ENCODE results near the gene KCNJ14. TPM values are rescaled to one million over a fixed set of nuclear protein-coding genes. Genes with fewer than 3 reads are reported as not detected.

Gene KCNJ14
- polyA plus RNA-seq, 1 of the 3 experiments (the other 2 are of a cell fraction) = 1.2 TPM

DNA sequence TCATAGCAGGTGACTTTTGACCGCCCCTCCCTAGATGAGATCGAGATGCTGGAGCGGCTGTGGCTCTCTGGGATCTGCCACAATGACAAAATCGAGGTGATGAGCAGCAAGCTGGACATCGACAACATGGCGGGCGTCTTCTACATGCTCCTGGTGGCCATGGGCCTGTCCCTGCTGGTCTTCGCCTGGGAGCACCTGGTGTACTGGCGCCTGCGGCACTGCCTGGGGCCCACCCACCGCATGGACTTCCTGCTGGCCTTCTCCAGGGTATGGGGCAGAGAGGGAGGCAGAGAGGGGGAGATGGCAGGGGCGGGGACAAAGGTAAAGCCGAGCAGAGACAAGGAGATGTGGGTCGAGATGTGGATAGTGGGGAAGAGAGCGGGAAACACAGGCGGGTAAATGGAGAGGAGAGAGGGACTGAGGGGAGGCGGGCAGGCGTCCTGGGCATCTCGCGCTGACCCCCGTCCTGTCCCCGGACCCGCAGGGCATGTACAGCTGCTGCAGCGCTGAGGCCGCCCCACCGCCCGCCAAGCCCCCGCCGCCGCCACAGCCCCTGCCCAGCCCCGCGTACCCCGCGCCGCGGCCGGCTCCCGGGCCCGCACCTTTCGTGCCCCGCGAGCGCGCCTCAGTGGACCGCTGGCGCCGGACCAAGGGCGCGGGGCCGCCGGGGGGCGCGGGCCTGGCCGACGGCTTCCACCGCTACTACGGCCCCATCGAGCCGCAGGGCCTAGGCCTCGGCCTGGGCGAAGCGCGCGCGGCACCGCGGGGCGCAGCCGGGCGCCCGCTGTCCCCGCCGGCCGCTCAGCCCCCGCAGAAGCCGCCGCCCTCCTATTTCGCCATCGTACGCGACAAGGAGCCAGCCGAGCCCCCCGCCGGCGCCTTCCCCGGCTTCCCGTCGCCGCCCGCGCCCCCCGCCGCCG lies 13.0 kb upstream of the KCNJ14 start:
- H3K4me1 ChIP-seq (ENCODE audit: control insufficient read depth in 1 of 2, insufficient read depth in 2 of 2, low read depth in 1 of 2, low read length in 1 of 2) = peaks cover 4 to 16% of the 10 kb centered on the region in 2 experiments; a peak in 2 of 4 replicates
- POLR2A ChIA-PET = no interaction called here
- no peak overlapping the region for H3K9ac ChIP-seq
- no peak overlapping the region for H3K27ac ChIP-seq (ENCODE audit: low read depth in 2 of 2, low read length in 1 of 2)
- no peaks in the 10 kb centered on the region for H3K9me3 ChIP-seq
- DNase-seq = no peak
- H2AFZ ChIP-seq (ENCODE audit: low read depth) = no peak overlapping the region
- 96% methylated on average over 60 of the region's 94 CpGs for WGBS (ENCODE audit: low lambda C conversion rate)
- H3F3A ChIP-seq (replicated peaks; ENCODE audit: insufficient read depth) = peaks cover 11% of the 10 kb centered on the region
- H3K36me3 ChIP-seq (replicated peaks in 1 of 2; ENCODE audit: control insufficient read depth in 1 of 2, insufficient read depth in 2 of 2, low read length in 1 of 2) = peaks cover 0 to 5% of the 10 kb centered on the region in 2 experiments
- H3K27me3 ChIP-seq (ENCODE audit: insufficient read depth) = no peaks in the 10 kb centered on the region
- no peaks in the 10 kb centered on the region for H3K9me2 ChIP-seq
- CTCF ChIA-PET = interaction anchor here (1.7 kb wide), 1 partner anchor 48 kb away, joined by 5 read pairs; no protein-coding TSS in a partner anchor
- no peaks in the 10 kb centered on the region for H4K20me1 ChIP-seq (ENCODE audit: insufficient read depth)
- H3K4me3 ChIP-seq (ENCODE audit: low read depth in 2 of 2, low read length in 1 of 2) = no peak overlapping the region
- H3K4me2 ChIP-seq = no peak overlapping the region
- TF ChIP-seq GATA2 (CRISPR knock-in tag; IDR thresholded peaks at IDR 0.05) (no peak), RCOR1 (IDR thresholded peaks at IDR 0.05; ENCODE audit: low read length) (no peak), RXRA (IDR thresholded peaks at IDR 0.05; ENCODE audit: borderline replicate concordance, low read depth) (no peak), SMC3 (IDR thresholded peaks at IDR 0.05; ENCODE audit: low read depth, low read length) (no peak), TCF12 (IDR thresholded peaks at IDR 0.05) (no peak), ELF1 (IDR thresholded peaks at IDR 0.05) (no peak)
- TF ChIP-seq, protein P1, sequence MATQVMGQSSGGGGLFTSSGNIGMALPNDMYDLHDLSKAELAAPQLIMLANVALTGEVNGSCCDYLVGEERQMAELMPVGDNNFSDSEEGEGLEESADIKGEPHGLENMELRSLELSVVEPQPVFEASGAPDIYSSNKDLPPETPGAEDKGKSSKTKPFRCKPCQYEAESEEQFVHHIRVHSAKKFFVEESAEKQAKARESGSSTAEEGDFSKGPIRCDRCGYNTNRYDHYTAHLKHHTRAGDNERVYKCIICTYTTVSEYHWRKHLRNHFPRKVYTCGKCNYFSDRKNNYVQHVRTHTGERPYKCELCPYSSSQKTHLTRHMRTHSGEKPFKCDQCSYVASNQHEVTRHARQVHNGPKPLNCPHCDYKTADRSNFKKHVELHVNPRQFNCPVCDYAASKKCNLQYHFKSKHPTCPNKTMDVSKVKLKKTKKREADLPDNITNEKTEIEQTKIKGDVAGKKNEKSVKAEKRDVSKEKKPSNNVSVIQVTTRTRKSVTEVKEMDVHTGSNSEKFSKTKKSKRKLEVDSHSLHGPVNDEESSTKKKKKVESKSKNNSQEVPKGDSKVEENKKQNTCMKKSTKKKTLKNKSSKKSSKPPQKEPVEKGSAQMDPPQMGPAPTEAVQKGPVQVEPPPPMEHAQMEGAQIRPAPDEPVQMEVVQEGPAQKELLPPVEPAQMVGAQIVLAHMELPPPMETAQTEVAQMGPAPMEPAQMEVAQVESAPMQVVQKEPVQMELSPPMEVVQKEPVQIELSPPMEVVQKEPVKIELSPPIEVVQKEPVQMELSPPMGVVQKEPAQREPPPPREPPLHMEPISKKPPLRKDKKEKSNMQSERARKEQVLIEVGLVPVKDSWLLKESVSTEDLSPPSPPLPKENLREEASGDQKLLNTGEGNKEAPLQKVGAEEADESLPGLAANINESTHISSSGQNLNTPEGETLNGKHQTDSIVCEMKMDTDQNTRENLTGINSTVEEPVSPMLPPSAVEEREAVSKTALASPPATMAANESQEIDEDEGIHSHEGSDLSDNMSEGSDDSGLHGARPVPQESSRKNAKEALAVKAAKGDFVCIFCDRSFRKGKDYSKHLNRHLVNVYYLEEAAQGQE (IDR thresholded peaks at IDR 0.05; ENCODE audit: low read depth, low read length) = no peak
- TF ChIP-seq, protein P2, sequence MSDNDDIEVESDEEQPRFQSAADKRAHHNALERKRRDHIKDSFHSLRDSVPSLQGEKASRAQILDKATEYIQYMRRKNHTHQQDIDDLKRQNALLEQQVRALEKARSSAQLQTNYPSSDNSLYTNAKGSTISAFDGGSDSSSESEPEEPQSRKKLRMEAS (IDR thresholded peaks at IDR 0.05; ENCODE audit: low read depth) = no peak
- TF ChIP-seq, protein P3, sequence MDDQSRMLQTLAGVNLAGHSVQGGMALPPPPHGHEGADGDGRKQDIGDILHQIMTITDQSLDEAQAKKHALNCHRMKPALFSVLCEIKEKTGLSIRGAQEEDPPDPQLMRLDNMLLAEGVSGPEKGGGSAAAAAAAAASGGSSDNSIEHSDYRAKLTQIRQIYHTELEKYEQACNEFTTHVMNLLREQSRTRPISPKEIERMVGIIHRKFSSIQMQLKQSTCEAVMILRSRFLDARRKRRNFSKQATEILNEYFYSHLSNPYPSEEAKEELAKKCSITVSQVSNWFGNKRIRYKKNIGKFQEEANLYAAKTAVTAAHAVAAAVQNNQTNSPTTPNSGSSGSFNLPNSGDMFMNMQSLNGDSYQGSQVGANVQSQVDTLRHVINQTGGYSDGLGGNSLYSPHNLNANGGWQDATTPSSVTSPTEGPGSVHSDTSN (IDR thresholded peaks at IDR 0.05) = no peak
- H3K79me2 ChIP-seq (ENCODE audit: insufficient read depth) = peaks cover 15% of the 10 kb centered on the region

DNA sequence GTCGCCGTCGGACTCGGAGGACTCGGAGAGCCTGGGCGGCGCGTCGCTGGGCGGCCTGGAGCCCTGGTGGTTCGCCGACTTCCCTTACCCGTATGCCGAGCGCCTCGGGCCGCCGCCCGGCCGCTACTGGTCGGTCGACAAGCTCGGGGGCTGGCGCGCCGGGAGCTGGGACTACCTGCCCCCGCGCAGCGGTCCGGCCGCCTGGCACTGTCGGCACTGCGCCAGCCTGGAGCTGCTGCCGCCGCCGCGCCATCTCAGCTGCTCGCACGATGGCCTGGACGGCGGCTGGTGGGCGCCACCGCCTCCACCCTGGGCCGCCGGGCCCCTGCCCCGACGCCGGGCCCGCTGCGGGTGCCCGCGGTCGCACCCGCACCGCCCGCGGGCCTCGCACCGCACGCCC lies 12.1 kb upstream of the KCNJ14 start:
- WGBS (ENCODE audit: low lambda C conversion rate) = 96% methylated on average over 43 of the region's 60 CpGs
- H3K79me2 ChIP-seq (ENCODE audit: insufficient read depth) = peaks cover 24% of the 10 kb centered on the region
- H3K4me2 ChIP-seq = no peak overlapping the region
- H3K27me3 ChIP-seq (ENCODE audit: insufficient read depth) = no peaks in the 10 kb centered on the region
- H3K27ac ChIP-seq (ENCODE audit: low read depth in 2 of 2, low read length in 1 of 2) = no peak overlapping the region
- H3K9me2 ChIP-seq = no peaks in the 10 kb centered on the region
- no peaks in the 10 kb centered on the region for H3K9me3 ChIP-seq
- no peak overlapping the region for H3K9ac ChIP-seq
- H3K4me1 ChIP-seq (ENCODE audit: control insufficient read depth in 1 of 2, insufficient read depth in 2 of 2, low read depth in 1 of 2, low read length in 1 of 2) = peaks cover 4 to 16% of the 10 kb centered on the region in 2 experiments; a peak in 2 of 4 replicates
- DNase-seq = no peak
- H3K4me3 ChIP-seq (ENCODE audit: low read depth in 2 of 2, low read length in 1 of 2) = no peak overlapping the region
- H3F3A ChIP-seq (replicated peaks; ENCODE audit: insufficient read depth) = peaks cover 12% of the 10 kb centered on the region
- ChIA-PET CTCF (interaction anchor here (0.6 kb wide), 1 partner anchor 176 kb away, joined by 3 read pairs; no protein-coding TSS in a partner anchor), POLR2A (no interaction called here)
- no peak overlapping the region for H2AFZ ChIP-seq (ENCODE audit: low read depth)
- no peaks in the 10 kb centered on the region for H4K20me1 ChIP-seq (ENCODE audit: insufficient read depth)
- peaks cover 5 to 13% of the 10 kb centered on the region in 2 experiments for H3K36me3 ChIP-seq (replicated peaks in 1 of 2; ENCODE audit: control insufficient read depth in 1 of 2, insufficient read depth in 2 of 2, low read length in 1 of 2)
- TF ChIP-seq, protein P2 (IDR thresholded peaks at IDR 0.05; ENCODE audit: low read depth) = no peak
- no peak for TF ChIP-seq MXI1 (IDR thresholded peaks at IDR 0.05; ENCODE audit: low read depth, low read length)
- TF ChIP-seq, protein P4, sequence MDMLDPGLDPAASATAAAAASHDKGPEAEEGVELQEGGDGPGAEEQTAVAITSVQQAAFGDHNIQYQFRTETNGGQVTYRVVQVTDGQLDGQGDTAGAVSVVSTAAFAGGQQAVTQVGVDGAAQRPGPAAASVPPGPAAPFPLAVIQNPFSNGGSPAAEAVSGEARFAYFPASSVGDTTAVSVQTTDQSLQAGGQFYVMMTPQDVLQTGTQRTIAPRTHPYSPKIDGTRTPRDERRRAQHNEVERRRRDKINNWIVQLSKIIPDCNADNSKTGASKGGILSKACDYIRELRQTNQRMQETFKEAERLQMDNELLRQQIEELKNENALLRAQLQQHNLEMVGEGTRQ (IDR thresholded peaks at IDR 0.05; ENCODE audit: borderline replicate concordance, low read depth, low read length) = no peak
- TF ChIP-seq, protein P1 (IDR thresholded peaks at IDR 0.05; ENCODE audit: low read depth, low read length) = no peak
- TF ChIP-seq, protein P5, sequence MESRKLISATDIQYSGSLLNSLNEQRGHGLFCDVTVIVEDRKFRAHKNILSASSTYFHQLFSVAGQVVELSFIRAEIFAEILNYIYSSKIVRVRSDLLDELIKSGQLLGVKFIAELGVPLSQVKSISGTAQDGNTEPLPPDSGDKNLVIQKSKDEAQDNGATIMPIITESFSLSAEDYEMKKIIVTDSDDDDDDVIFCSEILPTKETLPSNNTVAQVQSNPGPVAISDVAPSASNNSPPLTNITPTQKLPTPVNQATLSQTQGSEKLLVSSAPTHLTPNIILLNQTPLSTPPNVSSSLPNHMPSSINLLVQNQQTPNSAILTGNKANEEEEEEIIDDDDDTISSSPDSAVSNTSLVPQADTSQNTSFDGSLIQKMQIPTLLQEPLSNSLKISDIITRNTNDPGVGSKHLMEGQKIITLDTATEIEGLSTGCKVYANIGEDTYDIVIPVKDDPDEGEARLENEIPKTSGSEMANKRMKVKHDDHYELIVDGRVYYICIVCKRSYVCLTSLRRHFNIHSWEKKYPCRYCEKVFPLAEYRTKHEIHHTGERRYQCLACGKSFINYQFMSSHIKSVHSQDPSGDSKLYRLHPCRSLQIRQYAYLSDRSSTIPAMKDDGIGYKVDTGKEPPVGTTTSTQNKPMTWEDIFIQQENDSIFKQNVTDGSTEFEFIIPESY (IDR thresholded peaks at IDR 0.05; ENCODE audit: borderline replicate concordance, low read depth) = no peak

All from SK-N-SH (cell line).